RKO (cell line): ENCODE measurements around the gene THUMPD2.

Experiments
- DNase-seq: peaks from one replicate; pipeline ENCODE4 v3.0.0-alpha.2; 2016; ENCODE audit warnings: low spot score

The THUMPD2 gene

GRCh38 chr2:39718483-39718882 is 60.6 kb downstream of the THUMPD2 start:
- no peak for DNase-seq

GRCh38 chr2:39717067-39717466 is 62.0 kb downstream of the THUMPD2 start:
- DNase-seq, result no peak

GRCh38 chr2:39715822-39716221 is 63.2 kb downstream of the THUMPD2 start:
- no peak for DNase-seq

- no peak for DNase-seq
Measured at GRCh38 chr2:39715095-39715494, 64.0 kb downstream of the THUMPD2 start.

GRCh38 chr2:39712953-39713352 is 66.1 kb downstream of the THUMPD2 start:
- DNase-seq, result no peak

GRCh38 chr2:39710807-39711206 is 68.3 kb downstream of the THUMPD2 start:
- no peak for DNase-seq

- DNase-seq, result no peak
Measured at GRCh38 chr2:39708003-39708402, 71.1 kb downstream of the THUMPD2 start.

GRCh38 chr2:39706945-39707344 is 72.1 kb downstream of the THUMPD2 start:
- no peak for DNase-seq

- no peak for DNase-seq
Measured at GRCh38 chr2:39706312-39706711, 72.7 kb downstream of the THUMPD2 start.

GRCh38 chr2:39705638-39706037 is 73.4 kb downstream of the THUMPD2 start:
- DNase-seq, result no peak

- no peak for DNase-seq
Measured at GRCh38 chr2:39704540-39704939, 74.5 kb downstream of the THUMPD2 start.

GRCh38 chr2:39703181-39703872 is 75.7 kb downstream of the THUMPD2 start:
- DNase-seq, result no peak

GRCh38 chr2:39701137-39701536 is 77.9 kb downstream of the THUMPD2 start:
- no peak for DNase-seq

GRCh38 chr2:39697454-39697853 is 81.6 kb downstream of the THUMPD2 start:
- DNase-seq, result no peak

GRCh38 chr2:39696838-39697237 is 82.2 kb downstream of the THUMPD2 start:
- DNase-seq, result peak; percentile 40

GRCh38 chr2:39696101-39696553 is 82.9 kb downstream of the THUMPD2 start:
- no peak for DNase-seq

GRCh38 chr2:39693245-39693644 is 85.8 kb downstream of the THUMPD2 start:
- DNase-seq, result no peak

GRCh38 chr2:39689876-39690275 is 89.2 kb downstream of the THUMPD2 start:
- DNase-seq, result no peak

- DNase-seq, result no peak
Measured at GRCh38 chr2:39689272-39689841, 89.7 kb downstream of the THUMPD2 start.

- DNase-seq, result no peak
Measured at GRCh38 chr2:39688181-39688580, 90.9 kb downstream of the THUMPD2 start.

GRCh38 chr2:39686456-39686855 is 92.6 kb downstream of the THUMPD2 start:
- no peak for DNase-seq
